Embryonic facial prominence (tissue), 1 donor: ENCODE measurements around the gene PHEX.

Source experiments
- DNase-seq: peaks from one replicate; pipeline ENCODE4 v3.0.0-alpha.2; 2016; ENCODE audit errors: extremely low spot score

The PHEX gene

GRCh38 chrX:22148565-22148964, 116.4 kb downstream of the PHEX start:
- DNase-seq = no peak

GRCh38 chrX:22150371-22150770, 118.2 kb downstream of the PHEX start:
- no peak for DNase-seq

GRCh38 chrX:22155126-22155525, 123.0 kb downstream of the PHEX start:
- DNase-seq = no peak

GRCh38 chrX:22159071-22159470, 126.9 kb downstream of the PHEX start:
- DNase-seq = no peak

GRCh38 chrX:22163326-22163725, 131.2 kb downstream of the PHEX start:
- DNase-seq = no peak

- DNase-seq = no peak
These were observed 132.8 kb downstream of the PHEX start for GRCh38 chrX:22164770-22165388.

- DNase-seq = no peak
These were observed 133.8 kb downstream of the PHEX start for GRCh38 chrX:22165732-22166457.

- no peak for DNase-seq
These were observed 139.3 kb downstream of the PHEX start for GRCh38 chrX:22171287-22172060.

GRCh38 chrX:22173966-22174365, 141.8 kb downstream of the PHEX start:
- DNase-seq = no peak

GRCh38 chrX:22177950-22178515, 145.9 kb downstream of the PHEX start:
- DNase-seq = no peak

- DNase-seq = no peak
These were observed 152.0 kb downstream of the PHEX start for GRCh38 chrX:22184096-22184495.

GRCh38 chrX:22186165-22186564, 154.0 kb downstream of the PHEX start:
- no peak for DNase-seq

- DNase-seq = no peak
These were observed 160.4 kb downstream of the PHEX start for GRCh38 chrX:22192419-22193060.

GRCh38 chrX:22193851-22194659, 161.9 kb downstream of the PHEX start:
- no peak for DNase-seq

GRCh38 chrX:22194660-22194945, 162.5 kb downstream of the PHEX start:
- DNase-seq = no peak

GRCh38 chrX:22196149-22196548, 164.0 kb downstream of the PHEX start:
- no peak for DNase-seq

GRCh38 chrX:22202251-22202650, 170.1 kb downstream of the PHEX start:
- no peak for DNase-seq

- DNase-seq = no peak
These were observed 171.1 kb downstream of the PHEX start for GRCh38 chrX:22203186-22203585.

GRCh38 chrX:22206781-22207180, 174.7 kb downstream of the PHEX start:
- DNase-seq = no peak

GRCh38 chrX:22220941-22221340, 188.8 kb downstream of the PHEX start:
- no peak for DNase-seq

GRCh38 chrX:22234380-22234779, 202.3 kb downstream of the PHEX start:
- no peak for DNase-seq
